AG09309 (cell line): ENCODE measurements around the gene AVEN.
A peak's percentile ranks its signal among the peaks of the same experiment; 100 is the strongest.

ENCODE experiments used
- DNase-seq: peaks from one replicate; pipeline ENCODE4 v3.0.0-alpha.2; 2010; ENCODE audit warnings: low read depth
- H3K4me3 ChIP-seq: 2 replicates; pipeline ENCODE4 v1.5.1; 2011; ENCODE audit warnings: mild to moderate bottlenecking, low read depth, low read length, moderate library complexity; ENCODE audit not compliant: control insufficient read depth
- TF ChIP-seq, protein P1 (sequence below): IDR thresholded peaks from 2 replicates; pipeline ENCODE4 v1.5.1; 2011; ENCODE audit warnings: mild to moderate bottlenecking, low read depth, low read length, inconsistent platforms; ENCODE audit not compliant: insufficient read depth, control insufficient read depth; ENCODE audit errors: missing control alignments

Gene AVEN

GRCh38 chr15:33963831-33964664 lies 75.0 kb downstream of the AVEN start:
- no peak for DNase-seq
- TF ChIP-seq, protein P1, sequence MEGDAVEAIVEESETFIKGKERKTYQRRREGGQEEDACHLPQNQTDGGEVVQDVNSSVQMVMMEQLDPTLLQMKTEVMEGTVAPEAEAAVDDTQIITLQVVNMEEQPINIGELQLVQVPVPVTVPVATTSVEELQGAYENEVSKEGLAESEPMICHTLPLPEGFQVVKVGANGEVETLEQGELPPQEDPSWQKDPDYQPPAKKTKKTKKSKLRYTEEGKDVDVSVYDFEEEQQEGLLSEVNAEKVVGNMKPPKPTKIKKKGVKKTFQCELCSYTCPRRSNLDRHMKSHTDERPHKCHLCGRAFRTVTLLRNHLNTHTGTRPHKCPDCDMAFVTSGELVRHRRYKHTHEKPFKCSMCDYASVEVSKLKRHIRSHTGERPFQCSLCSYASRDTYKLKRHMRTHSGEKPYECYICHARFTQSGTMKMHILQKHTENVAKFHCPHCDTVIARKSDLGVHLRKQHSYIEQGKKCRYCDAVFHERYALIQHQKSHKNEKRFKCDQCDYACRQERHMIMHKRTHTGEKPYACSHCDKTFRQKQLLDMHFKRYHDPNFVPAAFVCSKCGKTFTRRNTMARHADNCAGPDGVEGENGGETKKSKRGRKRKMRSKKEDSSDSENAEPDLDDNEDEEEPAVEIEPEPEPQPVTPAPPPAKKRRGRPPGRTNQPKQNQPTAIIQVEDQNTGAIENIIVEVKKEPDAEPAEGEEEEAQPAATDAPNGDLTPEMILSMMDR, result peak; percentile 76
- no peak overlapping the region for H3K4me3 ChIP-seq

- DNase-seq, result no peak
- H3K4me3 ChIP-seq, result no peak overlapping the region
- TF ChIP-seq, protein P1, result no peak
Observed at GRCh38 chr15:33960549-33960935, 78.5 kb downstream of the AVEN start.

DNA sequence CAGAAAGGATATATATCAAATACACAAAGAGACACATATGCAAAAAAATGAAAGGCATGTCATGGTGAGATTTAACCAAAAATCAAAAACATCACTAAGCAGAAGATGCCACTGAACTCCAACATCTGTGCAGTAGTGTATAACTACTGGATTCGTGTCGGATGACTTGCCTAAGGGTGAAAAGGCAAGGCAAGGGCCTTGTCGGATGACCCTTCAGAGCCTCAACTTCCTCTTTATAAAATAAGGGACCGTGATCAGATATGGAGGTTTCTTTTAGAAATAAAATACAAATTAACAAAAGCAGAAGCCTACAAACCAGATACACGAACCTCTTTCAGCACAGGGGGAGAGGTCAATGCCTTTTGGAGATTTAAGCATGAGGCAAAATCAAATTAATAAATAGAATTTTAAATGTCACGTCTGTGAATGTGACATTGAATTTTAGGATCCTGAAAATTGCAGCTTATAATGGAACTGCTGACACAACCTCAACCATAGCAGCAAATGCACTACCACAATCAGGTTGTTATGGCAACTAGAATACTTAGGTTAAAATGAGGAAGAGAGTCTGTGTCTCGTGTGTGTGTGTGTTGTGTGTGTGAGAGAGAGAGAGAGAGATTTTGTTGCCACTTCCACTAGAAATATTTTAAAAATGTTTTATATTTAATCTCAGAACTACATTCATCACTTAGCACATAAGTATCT lies 79.0 kb downstream of the AVEN start:
- no peak overlapping the region for H3K4me3 ChIP-seq
- TF ChIP-seq, protein P1, result no peak
- no peak for DNase-seq

- H3K4me3 ChIP-seq, result no peak overlapping the region
- TF ChIP-seq, protein P1, result no peak
- no peak for DNase-seq
Observed at GRCh38 chr15:33956397-33956796, 82.6 kb downstream of the AVEN start.

DNA sequence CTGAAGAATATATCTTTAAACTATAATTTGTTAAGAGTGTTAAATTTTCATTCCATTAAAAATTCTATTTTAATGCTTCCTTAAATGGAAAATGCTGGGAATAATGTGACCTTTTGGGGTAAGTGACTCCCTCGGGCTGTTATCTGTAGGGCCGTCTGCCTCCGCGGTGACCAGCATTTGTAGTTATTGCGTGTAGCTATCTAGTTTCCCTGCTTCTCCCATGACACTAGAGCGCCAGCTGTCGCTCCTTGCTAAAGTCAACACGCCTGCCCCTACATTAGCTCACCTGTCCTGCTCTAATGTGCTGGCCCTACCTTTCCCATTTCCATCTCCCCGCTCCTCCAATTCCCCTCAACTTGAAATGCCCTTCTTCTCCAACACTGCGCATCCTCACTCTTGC lies 83.1 kb downstream of the AVEN start:
- no peak for DNase-seq
- TF ChIP-seq, protein P1, result no peak
- H3K4me3 ChIP-seq, result no peak overlapping the region

DNA sequence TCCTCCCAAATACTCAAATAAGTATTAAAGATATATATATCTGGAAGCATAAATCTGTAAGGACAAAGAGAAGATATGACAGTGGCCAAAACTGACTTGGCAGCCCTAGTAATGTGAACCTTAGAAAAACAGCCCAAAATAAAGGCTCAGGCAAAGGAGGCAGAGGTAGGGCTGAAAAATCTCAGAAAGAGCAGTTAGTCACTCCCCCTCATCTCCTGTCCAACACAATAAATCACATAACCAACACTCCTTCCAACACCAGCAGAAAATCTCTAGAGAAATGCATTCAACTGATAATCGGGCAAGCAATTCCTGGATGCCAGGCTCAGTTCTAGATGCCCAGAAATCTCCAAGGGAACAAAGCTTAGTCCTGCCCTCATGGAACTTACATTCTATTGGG lies 92.9 kb downstream of the AVEN start:
- DNase-seq, result no peak
- TF ChIP-seq, protein P1, result no peak
- no peak overlapping the region for H3K4me3 ChIP-seq
